Measurements from ENCODE around the gene TASP1.

TASP1 gene

GRCh38 chr20:13340088-13340487, 298.6 kb downstream of the TASP1 start:
- FAIRE-seq = no peak
